RWPE1 (cell line): Measurements from ENCODE around the gene CNTNAP2.

Experiments
- CTCF ChIA-PET: fragments of 350-600 bp; sonication (Branson Sonifier 250); formaldehyde crosslinking; extraction: SDS; loops from one replicate; lab custom pipeline; 2021; lab: Yijun Ruan, JAX
- POLR2A ChIA-PET: fragments of 400-600 bp; formaldehyde crosslinking; extraction: SDS; loops from one replicate; lab custom pipeline; 2020; ENCODE audit warnings: antibody characterized with exemption; ENCODE audit not compliant: low non-redundant PET; lab: Yijun Ruan, JAX
- DNase-seq: peaks from one replicate; pipeline ENCODE4 v3.0.0; 2012; ENCODE audit warnings: low spot score
- H3K27ac ChIP-seq: fragments of 450-650 bp; 2 replicates; pipeline ENCODE4 v1.5.1; 2017
- CTCF ChIP-seq: fragments of 450-650 bp; conservative IDR thresholded peaks from 2 replicates; pipeline ENCODE4 v1.5.1; 2017; ENCODE audit warnings: low read depth, mild to moderate bottlenecking

CNTNAP2 gene

GRCh38 chr7:147912946-147913638, 1796.5 kb downstream of the CNTNAP2 start:
- no peak for TF ChIP-seq CTCF
- ChIA-PET POLR2A (no interaction called here), CTCF (no interaction called here)
- DNase-seq: no peak
- no peak overlapping the region for H3K27ac ChIP-seq

- ChIA-PET POLR2A (no interaction called here), CTCF (interaction anchor here (0.6 kb wide), 1 partner anchor 34 kb away, joined by 3 read pairs; no protein-coding TSS in a partner anchor)
- no peak overlapping the region for H3K27ac ChIP-seq
- DNase-seq: no peak
- TF ChIP-seq CTCF: no peak
Observed at GRCh38 chr7:147915781-147916180, 1799.2 kb downstream of the CNTNAP2 start.

GRCh38 chr7:147916573-147916972, 1800.0 kb downstream of the CNTNAP2 start:
- ChIA-PET CTCF (no interaction called here), POLR2A (no interaction called here)
- no peak for TF ChIP-seq CTCF
- H3K27ac ChIP-seq: no peak overlapping the region
- DNase-seq: no peak

- CTCF ChIA-PET: no interaction called here
- POLR2A ChIA-PET: no interaction called here
- no peak overlapping the region for H3K27ac ChIP-seq
- TF ChIP-seq CTCF: no peak
- no peak for DNase-seq
Observed at GRCh38 chr7:147923841-147924240, 1807.2 kb downstream of the CNTNAP2 start.

- DNase-seq: no peak
- CTCF ChIA-PET: no interaction called here
- POLR2A ChIA-PET: no interaction called here
- no peak overlapping the region for H3K27ac ChIP-seq
- TF ChIP-seq CTCF: no peak
Observed at GRCh38 chr7:147937428-147937827, 1820.8 kb downstream of the CNTNAP2 start.

GRCh38 chr7:147941381-147941780, 1824.8 kb downstream of the CNTNAP2 start:
- ChIA-PET POLR2A (no interaction called here), CTCF (no interaction called here)
- no peak for TF ChIP-seq CTCF
- no peak for DNase-seq
- H3K27ac ChIP-seq: no peak overlapping the region
